AG10803 (cell line): ENCODE measurements around the gene STC2.

Experiments used
- DNase-seq: peaks from one replicate; pipeline ENCODE4 v3.0.0; 2010; ENCODE audit warnings: low read depth
- H3K4me3 ChIP-seq: 2 replicates; pipeline ENCODE4 v1.5.1; 2011; ENCODE audit warnings: mild to moderate bottlenecking, low read length, control low read depth
- CTCF ChIP-seq: conservative IDR thresholded peaks from 2 replicates; pipeline ENCODE4 v1.5.1; 2011; ENCODE audit warnings: mild to moderate bottlenecking, low read length, control low read depth, inconsistent platforms

The STC2 gene

GRCh38 chr5:173283318-173284288 is 44.6 kb downstream of the STC2 start:
- H3K4me3 ChIP-seq, result peak overlapping the region; percentile 35
- TF ChIP-seq CTCF, result peak; percentile 59
- peak; percentile 46 for DNase-seq

- H3K4me3 ChIP-seq, result no peak overlapping the region
- no peak for TF ChIP-seq CTCF
- no peak for DNase-seq
Measured at GRCh38 chr5:173282916-173283315, 45.3 kb downstream of the STC2 start.

- DNase-seq, result no peak
- peak; percentile 36; the same call in 1 of the 2 replicates for TF ChIP-seq CTCF
Measured at GRCh38 chr5:173281910-173282309, 46.3 kb downstream of the STC2 start.

GRCh38 chr5:173279166-173279565 is 49.0 kb downstream of the STC2 start:
- H3K4me3 ChIP-seq, result no peak overlapping the region
- DNase-seq, result no peak
- TF ChIP-seq CTCF, result no peak

More at GRCh38 chr5:173281910-173282309, 46.3 kb downstream of the STC2 start:
- H3K4me3 ChIP-seq, result no peak overlapping the region

GRCh38 chr5:173278641-173279040 is 49.6 kb downstream of the STC2 start:
- TF ChIP-seq CTCF, result no peak
- no peak overlapping the region for H3K4me3 ChIP-seq
- no peak for DNase-seq

GRCh38 chr5:173278172-173278571 is 50.0 kb downstream of the STC2 start:
- TF ChIP-seq CTCF, result no peak
- H3K4me3 ChIP-seq, result no peak overlapping the region

GRCh38 chr5:173274771-173275170 is 53.4 kb downstream of the STC2 start:
- no peak overlapping the region for H3K4me3 ChIP-seq
- no peak for DNase-seq
- no peak for TF ChIP-seq CTCF

More at GRCh38 chr5:173278172-173278571, 50.0 kb downstream of the STC2 start:
- DNase-seq, result peak; percentile 29
